ENCODE results near the gene GALNTL6.

DNA sequence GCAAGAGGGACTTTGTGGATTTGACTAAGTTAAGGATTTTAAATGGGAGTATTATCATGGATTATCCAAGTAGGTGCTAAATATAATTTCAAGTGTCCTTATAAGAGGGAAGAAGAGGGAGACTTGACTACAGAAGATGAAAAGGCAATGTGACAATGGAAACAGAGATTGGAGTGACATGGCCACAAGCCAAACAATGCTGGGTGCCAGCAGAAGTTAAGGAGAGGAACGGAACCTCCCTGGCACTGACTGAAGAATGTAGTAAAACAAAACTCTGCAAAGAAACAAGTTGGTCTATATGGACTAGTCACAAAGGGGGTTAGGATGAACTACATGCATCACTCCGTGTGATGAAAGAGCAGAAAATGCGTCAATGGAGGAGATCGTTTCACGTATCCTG, 959.6 kb downstream of the GALNTL6 start:
- TF ChIP-seq POLR2A (IDR thresholded peaks at IDR 0.05; ENCODE audit: low read depth, low read length) = no peak
- TF ChIP-seq, protein P1, sequence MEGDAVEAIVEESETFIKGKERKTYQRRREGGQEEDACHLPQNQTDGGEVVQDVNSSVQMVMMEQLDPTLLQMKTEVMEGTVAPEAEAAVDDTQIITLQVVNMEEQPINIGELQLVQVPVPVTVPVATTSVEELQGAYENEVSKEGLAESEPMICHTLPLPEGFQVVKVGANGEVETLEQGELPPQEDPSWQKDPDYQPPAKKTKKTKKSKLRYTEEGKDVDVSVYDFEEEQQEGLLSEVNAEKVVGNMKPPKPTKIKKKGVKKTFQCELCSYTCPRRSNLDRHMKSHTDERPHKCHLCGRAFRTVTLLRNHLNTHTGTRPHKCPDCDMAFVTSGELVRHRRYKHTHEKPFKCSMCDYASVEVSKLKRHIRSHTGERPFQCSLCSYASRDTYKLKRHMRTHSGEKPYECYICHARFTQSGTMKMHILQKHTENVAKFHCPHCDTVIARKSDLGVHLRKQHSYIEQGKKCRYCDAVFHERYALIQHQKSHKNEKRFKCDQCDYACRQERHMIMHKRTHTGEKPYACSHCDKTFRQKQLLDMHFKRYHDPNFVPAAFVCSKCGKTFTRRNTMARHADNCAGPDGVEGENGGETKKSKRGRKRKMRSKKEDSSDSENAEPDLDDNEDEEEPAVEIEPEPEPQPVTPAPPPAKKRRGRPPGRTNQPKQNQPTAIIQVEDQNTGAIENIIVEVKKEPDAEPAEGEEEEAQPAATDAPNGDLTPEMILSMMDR (IDR thresholded peaks at IDR 0.05; ENCODE audit: extremely low read depth in 1 of 2, insufficient read depth in 1 of 2, low read depth in 1 of 2, low read length in 2 of 2) = no peak
- TF ChIP-seq POLR2AphosphoS5 (IDR thresholded peaks at IDR 0.05; ENCODE audit: insufficient read depth, low read depth, low read length) = no peak
- TF ChIP-seq MAX (IDR thresholded peaks at IDR 0.05; ENCODE audit: insufficient read depth, insufficient read length) = no peak
- TF ChIP-seq FOS (IDR thresholded peaks at IDR 0.05; ENCODE audit: borderline replicate concordance, insufficient read depth, low read length) = no peak
- no peak for TF ChIP-seq EZH2 (IDR thresholded peaks at IDR 0.05; ENCODE audit: borderline replicate concordance, low read depth, low read length, severe bottlenecking)
- TF ChIP-seq JUN (IDR thresholded peaks at IDR 0.05; ENCODE audit: borderline replicate concordance, insufficient read depth, insufficient read length, low read depth) = no peak

Measured in endothelial cell of umbilical vein (primary cell).